GM19193 (cell line): Measurements from ENCODE around the gene CAMTA1.

Experiments
- POLR2A ChIP-seq: IDR thresholded peaks from 4 replicates; pipeline ENCODE4 v1.6.1; 2011; ENCODE audit not compliant: insufficient read depth, insufficient read length; ENCODE audit errors: extremely low read depth

CAMTA1 gene

GRCh38 chr1:7253988-7254587, 468.8 kb downstream of the CAMTA1 start:
- no peak for TF ChIP-seq POLR2A

GRCh38 chr1:7255303-7256058, 470.2 kb downstream of the CAMTA1 start:
- no peak for TF ChIP-seq POLR2A

GRCh38 chr1:7256526-7256925, 471.3 kb downstream of the CAMTA1 start:
- TF ChIP-seq POLR2A: no peak

GRCh38 chr1:7257225-7257624, 472.0 kb downstream of the CAMTA1 start:
- no peak for TF ChIP-seq POLR2A

GRCh38 chr1:7258589-7259135, 473.4 kb downstream of the CAMTA1 start:
- TF ChIP-seq POLR2A: no peak

- TF ChIP-seq POLR2A: no peak
Observed at GRCh38 chr1:7259955-7260354, 474.7 kb downstream of the CAMTA1 start.

GRCh38 chr1:7261490-7261889, 476.2 kb downstream of the CAMTA1 start:
- TF ChIP-seq POLR2A: no peak

- no peak for TF ChIP-seq POLR2A
Observed at GRCh38 chr1:7262611-7263010, 477.4 kb downstream of the CAMTA1 start.

- no peak for TF ChIP-seq POLR2A
Observed at GRCh38 chr1:7263021-7263960, 478.0 kb downstream of the CAMTA1 start.

GRCh38 chr1:7264101-7264500, 478.8 kb downstream of the CAMTA1 start:
- no peak for TF ChIP-seq POLR2A

GRCh38 chr1:7265771-7266371, 480.6 kb downstream of the CAMTA1 start:
- no peak for TF ChIP-seq POLR2A

GRCh38 chr1:7266561-7266960, 481.3 kb downstream of the CAMTA1 start:
- no peak for TF ChIP-seq POLR2A

- no peak for TF ChIP-seq POLR2A
Observed at GRCh38 chr1:7267493-7267892, 482.2 kb downstream of the CAMTA1 start.

- no peak for TF ChIP-seq POLR2A
Observed at GRCh38 chr1:7268983-7269382, 483.7 kb downstream of the CAMTA1 start.

- no peak for TF ChIP-seq POLR2A
Observed at GRCh38 chr1:7269525-7269924, 484.3 kb downstream of the CAMTA1 start.

GRCh38 chr1:7274256-7274655, 489.0 kb downstream of the CAMTA1 start:
- no peak for TF ChIP-seq POLR2A

GRCh38 chr1:7278045-7278444, 492.8 kb downstream of the CAMTA1 start:
- no peak for TF ChIP-seq POLR2A
